ENCODE measurements around the gene TGFBRAP1.
"Not testable (repeated sequence)": the region's sequence is repeated elsewhere in the genome, so short reads cannot be mapped to it uniquely, and the experiment has no call there.

TGFBRAP1 gene

GRCh38 chr2:105358593-105358992 is 29.1 kb upstream of the TGFBRAP1 start:
- no peak for DNase-seq (ENCODE audit: low spot score)

GRCh38 chr2:105357122-105357521 is 27.6 kb upstream of the TGFBRAP1 start:
- no peak for DNase-seq (ENCODE audit: low spot score)

GRCh38 chr2:105344704-105345345 is 15.3 kb upstream of the TGFBRAP1 start:
- no peak for DNase-seq (ENCODE audit: low spot score)

- DNase-seq (ENCODE audit: low spot score), result no peak
These were observed 9.9 kb upstream of the TGFBRAP1 start for GRCh38 chr2:105339414-105339813.

- no peak for DNase-seq (ENCODE audit: low spot score)
These were observed 8.5 kb upstream of the TGFBRAP1 start for GRCh38 chr2:105338020-105338385.

- DNase-seq (ENCODE audit: low spot score), result peak; percentile 96
These were observed 7.8 kb upstream of the TGFBRAP1 start, which contains the start of gene C2orf49 for GRCh38 chr2:105337122-105338019. C2orf49 (plus strand) TSS chr2:105337540; CDS start chr2:105337588, 48 bp downstream.

GRCh38 chr2:105336786-105337121 is 7.2 kb upstream of the TGFBRAP1 start:
- DNase-seq (ENCODE audit: low spot score), result no peak

- no peak for DNase-seq (ENCODE audit: low spot score)
These were observed 5.9 kb upstream of the TGFBRAP1 start for GRCh38 chr2:105335469-105335868.

GRCh38 chr2:105334211-105334610 is 4.7 kb upstream of the TGFBRAP1 start:
- DNase-seq (ENCODE audit: low spot score), result no peak

GRCh38 chr2:105330681-105331375 is 1.3 kb upstream of the TGFBRAP1 start:
- DNase-seq (ENCODE audit: low spot score), result no peak

- DNase-seq (ENCODE audit: low spot score), result no peak
These were observed 359 bp downstream of the TGFBRAP1 start for GRCh38 chr2:105329197-105329554.

- DNase-seq (ENCODE audit: low spot score), result no peak
These were observed 996 bp downstream of the TGFBRAP1 start for GRCh38 chr2:105328281-105329196.

- DNase-seq (ENCODE audit: low spot score), result no peak
These were observed 1.8 kb downstream of the TGFBRAP1 start for GRCh38 chr2:105327690-105328089.

- not testable (repeated sequence) for DNase-seq (ENCODE audit: low spot score)
These were observed 2.3 kb downstream of the TGFBRAP1 start for GRCh38 chr2:105327271-105327670.

GRCh38 chr2:105325389-105325963 is 4.1 kb downstream of the TGFBRAP1 start:
- no peak for DNase-seq (ENCODE audit: low spot score)

GRCh38 chr2:105324732-105325131 is 4.8 kb downstream of the TGFBRAP1 start:
- DNase-seq (ENCODE audit: low spot score), result no peak

- no peak for DNase-seq (ENCODE audit: low spot score)
These were observed 5.4 kb downstream of the TGFBRAP1 start for GRCh38 chr2:105324101-105324500.

GRCh38 chr2:105323111-105323510 is 6.4 kb downstream of the TGFBRAP1 start:
- DNase-seq (ENCODE audit: low spot score), result no peak

- no peak for DNase-seq (ENCODE audit: low spot score)
These were observed 7.5 kb downstream of the TGFBRAP1 start for GRCh38 chr2:105321875-105322646.

GRCh38 chr2:105320651-105321215 is 8.8 kb downstream of the TGFBRAP1 start:
- no peak for DNase-seq (ENCODE audit: low spot score)
